OCI-LY1 (cell line): ENCODE measurements around the gene SEMA6B.

Source experiments
- H2AFZ ChIP-seq: fragments of 200-600 bp; sonication (generic), shearing (Covaris generic); 2 replicates; pipeline ENCODE4 v1.6.0; 2014; ENCODE audit warnings: antibody characterized with exemption, mild to moderate bottlenecking, low read length
- H3F3A ChIP-seq: fragments of 200-600 bp; sonication (generic), shearing (Covaris generic); 2 replicates; pipeline ENCODE4 v1.6.0; 2014; ENCODE audit warnings: mild to moderate bottlenecking, antibody characterized with exemption, low read length, moderate library complexity; ENCODE audit not compliant: insufficient read depth
- H3K27ac ChIP-seq: fragments of 200-600 bp; sonication (generic); 2 replicates; pipeline ENCODE4 v1.5.1; 2014; ENCODE audit warnings: low read length, mixed run types, mild to moderate bottlenecking, low read depth; ENCODE audit not compliant: poor library complexity, severe bottlenecking
- H3K27me3 ChIP-seq: fragments of 200-600 bp; sonication (generic); 2 replicates; pipeline ENCODE4 v1.6.0; 2014; ENCODE audit warnings: antibody characterized with exemption, mild to moderate bottlenecking, low read length, moderate library complexity; ENCODE audit not compliant: insufficient read depth
- H3K36me3 ChIP-seq: fragments of 200-600 bp; sonication (generic); 2 replicates; pipeline ENCODE4 v1.6.1; 2014; ENCODE audit warnings: mild to moderate bottlenecking, antibody characterized with exemption, low read length, moderate library complexity, mixed read lengths; ENCODE audit not compliant: insufficient read depth
- H3K4me1 ChIP-seq: fragments of 200-600 bp; sonication (generic); 2 replicates; pipeline ENCODE4 v1.5.1; 2014; ENCODE audit warnings: mild to moderate bottlenecking, low read length, moderate library complexity; ENCODE audit not compliant: insufficient read depth, severe bottlenecking
- H3K4me2 ChIP-seq: fragments of 200-600 bp; sonication (generic), shearing (Covaris generic); 2 replicates; pipeline ENCODE4 v1.6.1; 2014; ENCODE audit warnings: low read length
- H3K4me3 ChIP-seq: fragments of 200-600 bp; sonication (generic); 2 replicates; pipeline ENCODE4 v1.5.1; 2014; ENCODE audit warnings: low read length, low read depth, mild to moderate bottlenecking, mixed read lengths; ENCODE audit not compliant: poor library complexity, severe bottlenecking
- H3K79me2 ChIP-seq: fragments of 200-600 bp; shearing (Covaris generic); 2 replicates; pipeline ENCODE4 v1.6.1; 2016; ENCODE audit warnings: mixed run types, low read length, mixed read lengths; ENCODE audit not compliant: insufficient read depth
- H3K9ac ChIP-seq: fragments of 200-600 bp; sonication (generic), shearing (Covaris generic); 2 replicates; pipeline ENCODE4 v1.6.1; 2014; ENCODE audit warnings: mild to moderate bottlenecking, low read length, mixed read lengths
- H3K9me2 ChIP-seq: fragments of 200-600 bp; sonication (generic), shearing (Covaris generic); 2 replicates; pipeline ENCODE4 v1.6.1; 2014; ENCODE audit warnings: low read depth, mild to moderate bottlenecking, low read length, mixed read lengths
- H3K9me3 ChIP-seq: fragments of 200-600 bp; shearing (Covaris generic); 2 replicates; pipeline ENCODE4 v1.6.1; 2014; ENCODE audit warnings: low read length, mixed read lengths
- H4K20me1 ChIP-seq: fragments of 200-600 bp; sonication (generic), shearing (Covaris generic); 2 replicates; pipeline ENCODE4 v1.6.0; 2016; ENCODE audit warnings: mild to moderate bottlenecking, low read length; ENCODE audit not compliant: insufficient read depth
- EZH2 ChIP-seq: fragments of 200-600 bp; sonication (generic), shearing (Covaris generic); IDR thresholded peaks from 2 replicates; pipeline ENCODE4 v1.8.0; 2017; ENCODE audit warnings: borderline replicate concordance, mixed run types, mild to moderate bottlenecking, antibody characterized with exemption, low read length, moderate library complexity, mixed read lengths
- TF ChIP-seq, protein P1 (sequence below): fragments of 200-600 bp; sonication (generic), shearing (Covaris generic); IDR thresholded peaks from 2 replicates; pipeline ENCODE4 v1.5.1; 2017; ENCODE audit warnings: mild to moderate bottlenecking, antibody characterized with exemption, low read length, moderate library complexity, mixed read lengths

SEMA6B gene

DNA sequence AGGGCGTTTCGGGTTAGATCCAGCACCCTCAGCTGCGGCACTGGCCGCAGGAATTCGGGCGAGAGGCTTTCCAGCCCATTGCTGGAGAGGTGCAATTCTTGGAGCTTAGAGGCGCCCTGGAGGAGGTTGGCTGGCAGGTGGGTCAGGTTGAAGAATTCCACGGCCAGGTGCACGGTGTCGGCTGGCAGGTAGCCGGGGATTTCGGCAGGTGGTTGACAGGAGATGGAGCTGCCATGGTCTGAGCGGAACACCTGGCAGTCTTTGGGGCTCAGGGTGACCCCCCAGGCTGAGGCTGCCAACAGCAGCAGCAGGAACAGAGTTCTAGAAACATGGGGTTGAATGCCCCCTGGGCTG lies 20.9 kb downstream of the SEMA6B start:
- Histone ChIP-seq H3K27ac (no peak overlapping the region), H2AFZ (no peak overlapping the region), H3K9me3 (no peaks in the 10 kb centered on the region), H3K4me3 (no peak overlapping the region), H3K27me3 (peaks cover 19% of the 10 kb centered on the region; the same call in 1 of the 2 replicates), H3K9ac (no peak overlapping the region), H3K9me2 (no peaks in the 10 kb centered on the region), H3K79me2 (no peaks in the 10 kb centered on the region), H4K20me1 (no peaks in the 10 kb centered on the region), H3K4me1 (peaks cover 15% of the 10 kb centered on the region), H3K36me3 (no peaks in the 10 kb centered on the region; the same call in 1 of the 2 replicates), H3K4me2 (no peak overlapping the region), H3F3A (no peaks in the 10 kb centered on the region)
- no peak for TF ChIP-seq EZH2
- TF ChIP-seq, protein P1, sequence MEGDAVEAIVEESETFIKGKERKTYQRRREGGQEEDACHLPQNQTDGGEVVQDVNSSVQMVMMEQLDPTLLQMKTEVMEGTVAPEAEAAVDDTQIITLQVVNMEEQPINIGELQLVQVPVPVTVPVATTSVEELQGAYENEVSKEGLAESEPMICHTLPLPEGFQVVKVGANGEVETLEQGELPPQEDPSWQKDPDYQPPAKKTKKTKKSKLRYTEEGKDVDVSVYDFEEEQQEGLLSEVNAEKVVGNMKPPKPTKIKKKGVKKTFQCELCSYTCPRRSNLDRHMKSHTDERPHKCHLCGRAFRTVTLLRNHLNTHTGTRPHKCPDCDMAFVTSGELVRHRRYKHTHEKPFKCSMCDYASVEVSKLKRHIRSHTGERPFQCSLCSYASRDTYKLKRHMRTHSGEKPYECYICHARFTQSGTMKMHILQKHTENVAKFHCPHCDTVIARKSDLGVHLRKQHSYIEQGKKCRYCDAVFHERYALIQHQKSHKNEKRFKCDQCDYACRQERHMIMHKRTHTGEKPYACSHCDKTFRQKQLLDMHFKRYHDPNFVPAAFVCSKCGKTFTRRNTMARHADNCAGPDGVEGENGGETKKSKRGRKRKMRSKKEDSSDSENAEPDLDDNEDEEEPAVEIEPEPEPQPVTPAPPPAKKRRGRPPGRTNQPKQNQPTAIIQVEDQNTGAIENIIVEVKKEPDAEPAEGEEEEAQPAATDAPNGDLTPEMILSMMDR, result no peak

GRCh38 chr19:4537953-4538600 lies 21.4 kb downstream of the SEMA6B start:
- no peaks in the 10 kb centered on the region for H3K9me3 ChIP-seq
- peaks cover 19% of the 10 kb centered on the region; the same call in 1 of the 2 replicates for H3K27me3 ChIP-seq
- no peak overlapping the region for H3K4me2 ChIP-seq
- H3F3A ChIP-seq, result no peaks in the 10 kb centered on the region
- no peaks in the 10 kb centered on the region for H3K79me2 ChIP-seq
- H3K27ac ChIP-seq, result no peak overlapping the region
- no peak for TF ChIP-seq EZH2
- TF ChIP-seq, protein P1, result no peak
- H3K36me3 ChIP-seq, result no peaks in the 10 kb centered on the region; the same call in 1 of the 2 replicates
- H2AFZ ChIP-seq, result no peak overlapping the region
- H3K9ac ChIP-seq, result no peak overlapping the region
- no peak overlapping the region for H3K4me3 ChIP-seq
- H3K9me2 ChIP-seq, result no peaks in the 10 kb centered on the region
- H4K20me1 ChIP-seq, result no peaks in the 10 kb centered on the region
- peaks cover 15% of the 10 kb centered on the region for H3K4me1 ChIP-seq

DNA sequence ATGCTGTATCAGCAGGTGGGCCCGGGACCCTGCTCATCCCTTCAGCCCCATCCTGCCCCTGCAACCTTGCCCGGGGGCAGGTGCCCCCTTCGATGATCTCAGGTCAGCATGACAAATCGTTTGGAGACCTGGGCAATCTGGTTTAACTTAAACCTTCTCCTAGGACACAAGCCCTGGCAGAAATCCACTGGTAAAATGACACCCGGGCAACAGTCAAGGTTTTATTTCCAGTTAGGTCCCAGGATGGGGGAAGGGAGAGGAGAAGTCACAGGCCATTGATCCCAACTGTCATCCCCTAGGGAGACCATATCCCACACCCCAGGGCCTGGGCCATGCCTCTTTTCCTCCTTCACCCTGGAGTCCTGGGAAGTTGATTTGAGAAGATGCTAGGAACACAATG lies 22.7 kb downstream of the SEMA6B start:
- no peaks in the 10 kb centered on the region for H3F3A ChIP-seq
- no peak overlapping the region for H3K27ac ChIP-seq
- H3K9me3 ChIP-seq, result no peaks in the 10 kb centered on the region
- no peaks in the 10 kb centered on the region for H3K9me2 ChIP-seq
- peaks cover 11% of the 10 kb centered on the region; the same call in 1 of the 2 replicates for H3K27me3 ChIP-seq
- H4K20me1 ChIP-seq, result no peaks in the 10 kb centered on the region
- H3K4me3 ChIP-seq, result no peak overlapping the region
- H3K4me2 ChIP-seq, result no peak overlapping the region
- peaks cover 15% of the 10 kb centered on the region for H3K4me1 ChIP-seq
- no peak overlapping the region for H2AFZ ChIP-seq
- H3K79me2 ChIP-seq, result no peaks in the 10 kb centered on the region
- H3K36me3 ChIP-seq, result no peaks in the 10 kb centered on the region; the same call in 1 of the 2 replicates
- no peak overlapping the region for H3K9ac ChIP-seq
- TF ChIP-seq EZH2, result no peak
- TF ChIP-seq, protein P1, result no peak
